GM19463 (cell line): ENCODE data around the gene LRRTM1.

Experiments used
- ATAC-seq: cut with Tn5 transposase; IDR thresholded peaks from one replicate; pipeline ENCODE4 v1.9.1; 2021; ENCODE audit warnings: mild to moderate bottlenecking, moderate library complexity; ENCODE audit not compliant: unreplicated experiment

Gene LRRTM1

GRCh38 chr2:80302314-80303005, 2.1 kb downstream of the LRRTM1 start:
- no peak for ATAC-seq

GRCh38 chr2:80302001-80302313, 2.6 kb downstream of the LRRTM1 start:
- no peak for ATAC-seq

- no peak for ATAC-seq
Measured at GRCh38 chr2:80300954-80301353, 3.6 kb downstream of the LRRTM1 start.

GRCh38 chr2:80300346-80300745, 4.2 kb downstream of the LRRTM1 start:
- no peak for ATAC-seq

- no peak for ATAC-seq
Measured at GRCh38 chr2:80299661-80300060, 4.9 kb downstream of the LRRTM1 start.

- no peak for ATAC-seq
Measured at GRCh38 chr2:80298954-80299353, 5.6 kb downstream of the LRRTM1 start.

- no peak for ATAC-seq
Measured at GRCh38 chr2:80293039-80293438, 11.5 kb downstream of the LRRTM1 start.

GRCh38 chr2:80292474-80292873, 12.1 kb downstream of the LRRTM1 start:
- ATAC-seq, result no peak

GRCh38 chr2:80291656-80292055, 12.9 kb downstream of the LRRTM1 start:
- ATAC-seq, result no peak

GRCh38 chr2:80288576-80288975, 16.0 kb downstream of the LRRTM1 start:
- ATAC-seq, result no peak

- no peak for ATAC-seq
Measured at GRCh38 chr2:80281049-80281448, 23.5 kb downstream of the LRRTM1 start.

- ATAC-seq, result no peak
Measured at GRCh38 chr2:80280598-80280997, 24.0 kb downstream of the LRRTM1 start.

- ATAC-seq, result no peak
Measured at GRCh38 chr2:80269806-80270205, 34.7 kb downstream of the LRRTM1 start.

- no peak for ATAC-seq
Measured at GRCh38 chr2:80266231-80266630, 38.3 kb downstream of the LRRTM1 start.

- ATAC-seq, result no peak
Measured at GRCh38 chr2:80259292-80259691, 45.3 kb downstream of the LRRTM1 start.

GRCh38 chr2:80258793-80259192, 45.8 kb downstream of the LRRTM1 start:
- no peak for ATAC-seq

- ATAC-seq, result no peak
Measured at GRCh38 chr2:80258341-80258740, 46.2 kb downstream of the LRRTM1 start.

- no peak for ATAC-seq
Measured at GRCh38 chr2:80257450-80257849, 47.1 kb downstream of the LRRTM1 start.

GRCh38 chr2:80256782-80257167, 47.8 kb downstream of the LRRTM1 start:
- ATAC-seq, result no peak

- ATAC-seq, result no peak
Measured at GRCh38 chr2:80255918-80256781, 48.4 kb downstream of the LRRTM1 start.

GRCh38 chr2:80252294-80252986, 52.1 kb downstream of the LRRTM1 start:
- ATAC-seq, result no peak
